GM19035 (cell line): ENCODE measurements around the gene ZSCAN20.

Experiments
- ATAC-seq: cut with Tn5 transposase; IDR thresholded peaks from one replicate; pipeline ENCODE4 v1.9.1; 2021; ENCODE audit not compliant: unreplicated experiment

Gene ZSCAN20

GRCh38 chr1:33527934-33528333, 55.5 kb downstream of the ZSCAN20 start:
- ATAC-seq, result no peak

GRCh38 chr1:33529957-33530356, 57.5 kb downstream of the ZSCAN20 start:
- ATAC-seq, result no peak

GRCh38 chr1:33532250-33532649, 59.8 kb downstream of the ZSCAN20 start:
- no peak for ATAC-seq

GRCh38 chr1:33532936-33533335, 60.5 kb downstream of the ZSCAN20 start:
- no peak for ATAC-seq

- no peak for ATAC-seq
Measured at GRCh38 chr1:33535334-33535733, 62.9 kb downstream of the ZSCAN20 start.

GRCh38 chr1:33537885-33538284, 65.4 kb downstream of the ZSCAN20 start:
- ATAC-seq, result no peak

- ATAC-seq, result no peak
Measured at GRCh38 chr1:33541966-33542365, 69.5 kb downstream of the ZSCAN20 start.
